GM12878 (cell line): ENCODE measurements around the gene TUFM. TPM values are rescaled to one million over a fixed set of nuclear protein-coding genes. Genes with fewer than 3 reads are reported as not detected.

Source experiments
- ATAC-seq: fragments of 200-7000 bp; cut with Tn5 transposase; 3 replicates; pipeline ENCODE4 v1.9.1; 2020; ENCODE audit warnings: mild to moderate bottlenecking, moderate library complexity
- BruUV-seq: library from RNA; stranded (reverse); fragments of 400-500 nt; replicated peaks from 2 replicates; lab custom pipeline; 2021; lab: Mats Ljungman, UMichigan
- CTCF ChIA-PET: fragments of 300-600 bp; sonication (Branson Sonifier 250); formaldehyde crosslinking; extraction: SDS; loops from one replicate; lab custom pipeline; 2021; ENCODE audit warnings: inconsistent platforms; lab: Yijun Ruan, JAX
- POLR2A ChIA-PET: fragments of 350-600 bp; formaldehyde crosslinking; extraction: SDS; loops from one replicate; lab custom pipeline; 2021; ENCODE audit warnings: inconsistent platforms; lab: Charles Lee
- RAD21 ChIA-PET: fragments of 300-600 bp; sonication (Branson Sonifier 250); formaldehyde crosslinking; loops from one replicate; lab custom pipeline; 2023; ENCODE audit warnings: antibody characterized with exemption; ENCODE audit not compliant: unreplicated experiment; lab: Charles Lee
- SMC1A ChIA-PET: fragments of 300-600 bp; sonication (Branson Sonifier 250); formaldehyde crosslinking; loops from one replicate; lab custom pipeline; 2023; ENCODE audit not compliant: unreplicated experiment, uncharacterized antibody; lab: Charles Lee
- DNase-seq: peaks from one replicate; pipeline ENCODE4 v3.0.0-alpha.2; 2011; ENCODE audit warnings: low read depth, low spot score
- FAIRE-seq: peaks from 3 replicates; lab custom pipeline; 2011; peaks lifted over from hg19 to GRCh38; lab: Jason Lieb, UNC
- H2AFZ ChIP-seq: 2 replicates; pipeline ENCODE4 v1.6.0; 2011; ENCODE audit warnings: low read depth, low read length, control low read depth; ENCODE audit not compliant: control insufficient read depth
- H3K27ac ChIP-seq: 2 replicates; pipeline ENCODE4 v1.5.1; 2011; ENCODE audit warnings: control low read depth; ENCODE audit not compliant: control insufficient read depth, insufficient read depth
- H3K27me3 ChIP-seq, 2 experiments: replicated peaks in 1 of 2; 2 replicates each; pipeline versions ENCODE4 v1.6.0 to v1.6.1; 2011; ENCODE audit warnings: low read length in 1 of 2; ENCODE audit not compliant: control insufficient read depth in 2 of 2, insufficient read depth in 2 of 2
- H3K36me3 ChIP-seq, 2 experiments: 2 replicates each; pipeline ENCODE4 v1.5.1; 2011; ENCODE audit warnings: low read length in 1 of 2; ENCODE audit not compliant: control insufficient read depth in 2 of 2, insufficient read depth in 2 of 2
- H3K4me1 ChIP-seq: 2 replicates; pipeline ENCODE4 v1.6.1; 2011; ENCODE audit warnings: mild to moderate bottlenecking, low read length, moderate library complexity, mixed read lengths; ENCODE audit not compliant: control insufficient read depth, insufficient read depth
- H3K4me2 ChIP-seq: 2 replicates; pipeline ENCODE4 v1.6.0; 2011; ENCODE audit warnings: control low read depth; ENCODE audit not compliant: control insufficient read depth, insufficient read depth
- H3K4me3 ChIP-seq: fragments of 200-600 bp; sonication (generic); 2 replicates; pipeline ENCODE4 v1.5.1; 2016
- H3K79me2 ChIP-seq: 2 replicates; pipeline ENCODE4 v1.6.0; 2011; ENCODE audit warnings: low read length; ENCODE audit not compliant: control insufficient read depth, insufficient read depth
- H3K9ac ChIP-seq: 2 replicates; pipeline ENCODE4 v1.8.0; 2011; ENCODE audit warnings: low read length, control low read depth, mixed read lengths; ENCODE audit not compliant: control insufficient read depth, insufficient read depth
- H3K9me3 ChIP-seq: replicated peaks from 3 replicates; pipeline ENCODE4 v1.5.1; 2011; ENCODE audit warnings: mild to moderate bottlenecking, low read length; ENCODE audit not compliant: control insufficient read depth, insufficient read depth
- H4K20me1 ChIP-seq: 2 replicates; pipeline ENCODE4 v1.6.0; 2011; ENCODE audit not compliant: control insufficient read depth, insufficient read depth
- BCL11A ChIP-seq: IDR thresholded peaks from 2 replicates; pipeline ENCODE4 v1.6.1; 2011; ENCODE audit warnings: low read depth, low read length
- JUNB ChIP-seq: IDR thresholded peaks from 2 replicates; pipeline ENCODE4 v1.6.1; 2016; ENCODE audit warnings: antibody characterized with exemption, mild to moderate bottlenecking
- NFYA ChIP-seq: IDR thresholded peaks from 2 replicates; pipeline ENCODE4 v1.6.1; 2011; ENCODE audit warnings: low read depth, mild to moderate bottlenecking, low read length, improper control_type of control experiment, borderline replicate concordance
- NFYB ChIP-seq: IDR thresholded peaks from 2 replicates; pipeline ENCODE4 v1.6.1; 2011; ENCODE audit warnings: low read depth, mild to moderate bottlenecking, low read length, improper control_type of control experiment, moderate library complexity; ENCODE audit not compliant: insufficient read depth
- NR2F1 ChIP-seq: fragments of 450-650 bp; conservative IDR thresholded peaks from 2 replicates; pipeline ENCODE4 v1.6.1; 2017; ENCODE audit warnings: mild to moderate bottlenecking
- RELA ChIP-seq: fragments of 450-650 bp; IDR thresholded peaks from 2 replicates; pipeline ENCODE4 v1.8.0; 2014; ENCODE audit warnings: borderline replicate concordance; ENCODE audit not compliant: partially characterized antibody
- RUNX3 ChIP-seq: IDR thresholded peaks from 2 replicates; pipeline ENCODE4 v1.6.1; 2012; ENCODE audit warnings: low read length, inconsistent platforms
- SKIL ChIP-seq: fragments of 450-650 bp; IDR thresholded peaks from 2 replicates; pipeline ENCODE4 v1.6.1; 2017; ENCODE audit warnings: mild to moderate bottlenecking, low read depth, inconsistent platforms; ENCODE audit not compliant: poor library complexity, severe bottlenecking
- STAT1 ChIP-seq: fragments of 450-650 bp; conservative IDR thresholded peaks from 2 replicates; pipeline ENCODE4 v1.6.1; 2014; ENCODE audit warnings: antibody characterized with exemption, mild to moderate bottlenecking
- STAT3 ChIP-seq: IDR thresholded peaks from 2 replicates; pipeline ENCODE4 v1.6.1; 2011; ENCODE audit warnings: low read depth, low read length, improper control_type of control experiment
- SUZ12 ChIP-seq: fragments of 200-600 bp; sonication (generic); IDR thresholded peaks from one replicate; pipeline ENCODE4 v1.6.1; 2018; ENCODE audit warnings: antibody characterized with exemption, mild to moderate bottlenecking; ENCODE audit not compliant: unreplicated experiment
- TARDBP ChIP-seq: IDR thresholded peaks from 2 replicates; pipeline ENCODE4 v1.6.1; 2016; ENCODE audit warnings: borderline replicate concordance
- TBL1XR1 ChIP-seq: IDR thresholded peaks from 2 replicates; pipeline ENCODE4 v1.6.1; 2012; ENCODE audit warnings: low read depth, low read length, improper control_type of control experiment
- WGBS: methylation state at CpG from one replicate; pipeline ENCODE4 v1.1.6; 2016; ENCODE audit warnings: low lambda C conversion rate; ENCODE audit not compliant: insufficient replicate concordance, insufficient coverage; ENCODE audit errors: missing lambda C conversion rate; 5-methylcytosine and 5-hydroxymethylcytosine counted together
- in situ Hi-C: fragments of 300-500 bp; cut with MboI; formaldehyde crosslinking; loops from 9 replicates; pipeline ENCODE4 v1.14.3; 2018; ENCODE audit warnings: mixed read lengths
- intact Hi-C: fragments of 100-400 bp; cut with micrococcal nuclease; formaldehyde crosslinking; loops from one replicate; pipeline ENCODE4 v1.14.2; 2022; ENCODE audit not compliant: unreplicated experiment
- polyA plus RNA-seq, 11 experiments: library from polyadenylated mRNA; depleted of rRNA in 4 of 11; unstranded in 6 of 11; stranded (reverse) in 5 of 11; fragments of >200 nt; fragmentation: Nextera tagmentation in 4 of 11; fragmentation: Illumina TruSeq in 1 of 11; extraction: Ambion mirVana in 4 of 11; extraction: Trizol in 1 of 11; gene quantifications; 1 replicate in 1 of 11; 2 replicates in 10 of 11; pipeline versions ENCODE4 v1.2.1 to v1.2.3, GENCODE V29; 2011 to 2016; ENCODE audit warnings: inconsistent platforms in 2 of 11, missing spikeins in 2 of 11, low read depth in 1 of 11
- total RNA-seq, 4 experiments: library from RNA; depleted of rRNA in 3 of 4; stranded (reverse); fragments of >200 nt in 3 of 4; fragmentation: Illumina TruSeq in 1 of 4; extraction: Trizol in 1 of 4; gene quantifications; 2 replicates each; pipeline versions ENCODE4 v1.2.1 to v1.2.3, GENCODE V29; 2013 to 2021
- TF ChIP-seq, protein P1 (sequence below): fragments of 450-650 bp; IDR thresholded peaks from 2 replicates; pipeline ENCODE4 v1.6.1; 2017; ENCODE audit warnings: low read depth, mild to moderate bottlenecking, moderate library complexity
- TF ChIP-seq, protein P2 (sequence below): fragments of 150-350 bp; IDR thresholded peaks from 2 replicates; pipeline ENCODE4 v1.6.1; 2014; ENCODE audit warnings: mild to moderate bottlenecking, low read depth, low read length

The TUFM gene
- total and polyA plus RNA-seq, 10 of the 15 experiments (the other 5 are each of a cell fraction or from before 2014, with no cell fraction given): 23.4 to 354 (median 182) TPM

DNA sequence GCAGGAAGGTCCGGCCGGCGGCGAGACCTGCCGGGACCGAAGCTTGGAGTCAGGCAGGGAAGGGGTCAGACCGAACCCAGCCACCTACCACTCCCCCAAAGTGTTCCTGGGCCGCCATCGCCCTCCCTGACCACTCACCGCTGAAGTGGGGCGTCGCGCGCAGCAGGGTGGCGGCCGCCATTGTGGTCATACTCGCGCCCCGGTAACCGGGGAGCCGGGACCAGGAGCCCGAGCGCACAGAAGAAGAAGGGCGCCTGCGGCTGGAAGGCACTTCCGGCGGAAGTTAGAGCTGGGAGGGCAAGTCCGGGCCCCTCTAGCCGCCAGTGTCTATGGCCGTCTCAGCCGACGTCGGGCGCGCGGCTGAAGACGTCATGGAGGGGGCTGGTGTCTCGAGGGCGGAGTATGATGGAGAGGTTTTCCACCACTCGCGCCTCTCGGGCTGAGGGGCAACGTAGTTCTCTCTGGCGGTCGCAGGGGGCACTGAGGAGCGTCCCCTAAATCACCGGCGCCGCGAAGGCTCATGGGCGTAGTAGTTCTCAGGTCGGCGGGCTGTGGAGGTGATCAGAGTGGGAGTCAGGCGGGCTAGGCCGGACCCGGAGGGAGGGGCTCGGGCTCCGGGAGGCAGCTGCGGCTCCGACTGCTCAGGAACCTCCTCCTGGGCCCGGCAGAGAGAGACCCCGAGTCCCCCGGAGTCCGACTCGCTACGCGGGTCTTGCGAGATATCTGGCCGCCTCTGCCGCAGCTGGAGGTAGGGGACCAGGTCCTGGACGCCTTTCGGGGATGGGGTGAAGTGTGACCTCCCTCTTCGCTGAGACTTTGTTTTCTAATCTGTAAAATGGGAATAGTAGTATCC lies at the start of gene TUFM (continued):
- TF ChIP-seq NFYB (peak; percentile 55; the same call in 1 of the 2 replicates), RUNX3 (peak; percentile 81), TARDBP (peak; percentile 94), JUNB (no peak)
- TF ChIP-seq, protein P1, sequence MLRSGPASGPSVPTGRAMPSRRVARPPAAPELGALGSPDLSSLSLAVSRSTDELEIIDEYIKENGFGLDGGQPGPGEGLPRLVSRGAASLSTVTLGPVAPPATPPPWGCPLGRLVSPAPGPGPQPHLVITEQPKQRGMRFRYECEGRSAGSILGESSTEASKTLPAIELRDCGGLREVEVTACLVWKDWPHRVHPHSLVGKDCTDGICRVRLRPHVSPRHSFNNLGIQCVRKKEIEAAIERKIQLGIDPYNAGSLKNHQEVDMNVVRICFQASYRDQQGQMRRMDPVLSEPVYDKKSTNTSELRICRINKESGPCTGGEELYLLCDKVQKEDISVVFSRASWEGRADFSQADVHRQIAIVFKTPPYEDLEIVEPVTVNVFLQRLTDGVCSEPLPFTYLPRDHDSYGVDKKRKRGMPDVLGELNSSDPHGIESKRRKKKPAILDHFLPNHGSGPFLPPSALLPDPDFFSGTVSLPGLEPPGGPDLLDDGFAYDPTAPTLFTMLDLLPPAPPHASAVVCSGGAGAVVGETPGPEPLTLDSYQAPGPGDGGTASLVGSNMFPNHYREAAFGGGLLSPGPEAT: peak; percentile 86

GRCh38 chr16:28895609-28896008 lies 49.5 kb upstream of the TUFM start:
- ChIA-PET RAD21 (interaction anchor here (1.1 to 2.3 kb wide), 2 partner anchors 28 to 50 kb away, joined by 5 to 16 read pairs; no protein-coding TSS in a partner anchor), CTCF (interaction anchor here (1.0 kb wide), 1 partner anchor 49 kb away, joined by 3 read pairs; no protein-coding TSS in a partner anchor), SMC1A (interaction anchor here (0.7 to 1.9 kb wide), 4 partner anchors 11 to 49 kb away, joined by 3 to 10 read pairs (median 4); no protein-coding TSS in a partner anchor), POLR2A (no interaction called here)
- H3K27ac ChIP-seq: no peak overlapping the region
- intact Hi-C loops (no loop called here), in situ Hi-C loops (no loop called here)
- no peak overlapping the region for H3K4me2 ChIP-seq
- FAIRE-seq (no peak), DNase-seq (no peak), ATAC-seq (no peak)
- WGBS: 77% methylated on average over 4 of the region's 4 CpGs
- no peaks in the 10 kb centered on the region for H3K79me2 ChIP-seq
- no peaks in the 10 kb centered on the region for H3K36me3 ChIP-seq
- no peaks in the 10 kb centered on the region for H3K27me3 ChIP-seq
- H3K4me3 ChIP-seq: no peak overlapping the region
- no peaks in the 10 kb centered on the region for H4K20me1 ChIP-seq
- BruUV-seq: no TSS peak
- H3K9me3 ChIP-seq: no peaks in the 10 kb centered on the region
- H2AFZ ChIP-seq: no peak overlapping the region
- no peak overlapping the region for H3K9ac ChIP-seq
- no peaks in the 10 kb centered on the region; the same call in 1 of the 2 replicates for H3K4me1 ChIP-seq
- TF ChIP-seq, protein P2, sequence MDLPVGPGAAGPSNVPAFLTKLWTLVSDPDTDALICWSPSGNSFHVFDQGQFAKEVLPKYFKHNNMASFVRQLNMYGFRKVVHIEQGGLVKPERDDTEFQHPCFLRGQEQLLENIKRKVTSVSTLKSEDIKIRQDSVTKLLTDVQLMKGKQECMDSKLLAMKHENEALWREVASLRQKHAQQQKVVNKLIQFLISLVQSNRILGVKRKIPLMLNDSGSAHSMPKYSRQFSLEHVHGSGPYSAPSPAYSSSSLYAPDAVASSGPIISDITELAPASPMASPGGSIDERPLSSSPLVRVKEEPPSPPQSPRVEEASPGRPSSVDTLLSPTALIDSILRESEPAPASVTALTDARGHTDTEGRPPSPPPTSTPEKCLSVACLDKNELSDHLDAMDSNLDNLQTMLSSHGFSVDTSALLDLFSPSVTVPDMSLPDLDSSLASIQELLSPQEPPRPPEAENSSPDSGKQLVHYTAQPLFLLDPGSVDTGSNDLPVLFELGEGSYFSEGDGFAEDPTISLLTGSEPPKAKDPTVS: no peak
- TF ChIP-seq SUZ12 (no peak), NR2F1 (no peak), RELA (no peak), TBL1XR1 (no peak), NFYA (no peak), BCL11A (no peak), SKIL (no peak), STAT1 (no peak), STAT3 (no peak)
